Natural killer cell treated with Interleukin-12 subunit alpha and Interleukin-12 subunit beta and Interleukin-15 and Interleukin-18, amount 100 ng/mL, for 72 hours (primary cell): ENCODE measurements around the gene APPBP2. TPM values are rescaled to one million over a fixed set of nuclear protein-coding genes. Genes with fewer than 3 reads are reported as not detected.
"Not testable (repeated sequence)": the region's sequence is repeated elsewhere in the genome, so short reads cannot be mapped to it uniquely, and the experiment has no call there.

Experiments
- ATAC-seq, 2 donors: fragments of 150-1000 bp; cut with Tn5 transposase in 1 of 2; sonication (Bioruptor Pico), chemical (Tn5 transposase) in 1 of 2; 2 replicates each; pipeline ENCODE4 v1.10.0; 2021
- DNase-seq: peaks from one replicate; pipeline ENCODE4 v3.0.0; 2022; ENCODE audit warnings: low spot score
- H3K27ac Mint-ChIP-seq, 2 donors: 1 replicate in 1 of 2; 2 replicates in 1 of 2; pipeline ENCODE4 v1.8.0; 2022; ENCODE audit warnings: mixed read lengths in 2 of 2, mild to moderate bottlenecking in 1 of 2, moderate library complexity in 1 of 2
- H3K27me3 Mint-ChIP-seq, 2 donors: 1 replicate in 1 of 2; 2 replicates in 1 of 2; pipeline ENCODE4 v1.8.0; 2022; ENCODE audit warnings: mixed read lengths in 2 of 2
- H3K36me3 Mint-ChIP-seq: one replicate; pipeline ENCODE4 v1.8.0; 2022; ENCODE audit warnings: mixed read lengths
- H3K4me1 Mint-ChIP-seq, 2 donors: 1 replicate in 1 of 2; 2 replicates in 1 of 2; pipeline ENCODE4 v1.8.0; 2022; ENCODE audit warnings: low read depth in 2 of 2, mixed read lengths in 2 of 2, mild to moderate bottlenecking in 1 of 2
- H3K4me3 Mint-ChIP-seq: one replicate; pipeline ENCODE4 v1.8.0; 2022; ENCODE audit warnings: mixed read lengths
- H3K9me3 Mint-ChIP-seq: 2 replicates; pipeline ENCODE4 v1.8.0; 2022; ENCODE audit warnings: mixed read lengths
- total RNA-seq, 2 donors: library from RNA; stranded (reverse); gene quantifications; one replicate each; pipeline ENCODE4 v1.2.3, GENCODE V29; 2022

The APPBP2 gene
- total RNA-seq, 2 donors from 2014 or later = 24.0 to 29.4 TPM

- ATAC-seq (no peak), DNase-seq (no peak)
- Mint-ChIP-seq H3K27ac (no peak overlapping the region), H3K27me3 (no peaks in the 10 kb centered on the region), H3K9me3 (no peaks in the 10 kb centered on the region), H3K36me3 (peaks cover 6% of the 10 kb centered on the region), H3K4me1 (peaks cover 9 to 12% of the 10 kb centered on the region in 2 donors), H3K4me3 (no peak overlapping the region)
Observed at GRCh38 chr17:60501589-60501988, 24.5 kb downstream of the APPBP2 start.

DNA sequence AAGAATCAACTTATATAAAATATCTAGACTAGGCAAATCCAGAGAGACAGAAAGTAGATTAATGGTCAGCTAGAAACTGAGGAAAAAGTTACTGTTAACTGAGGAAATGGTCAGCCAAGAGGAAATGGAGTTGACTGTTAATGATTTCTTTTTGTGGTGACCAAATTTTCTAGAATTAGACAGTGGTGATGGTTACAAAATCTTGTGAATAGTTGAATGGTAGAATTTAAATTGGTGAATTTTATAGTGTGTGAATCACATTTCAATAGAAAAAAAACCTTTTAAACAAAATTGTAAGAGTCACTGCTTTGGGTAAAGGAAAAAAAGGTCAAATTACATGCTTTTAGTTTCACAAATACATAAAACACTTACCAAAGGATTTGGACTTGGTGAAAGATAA, 30.0 kb downstream of the APPBP2 start:
- Mint-ChIP-seq H3K36me3 (peaks cover 18% of the 10 kb centered on the region), H3K4me1 (peaks cover 3 to 5% of the 10 kb centered on the region in 2 donors), H3K27me3 (no peaks in the 10 kb centered on the region), H3K9me3 (peaks cover 1% of the 10 kb centered on the region), H3K27ac (no peak overlapping the region), H3K4me3 (no peak overlapping the region)
- ATAC-seq = no peak
- no peak for DNase-seq

GRCh38 chr17:60495260-60495659, 30.8 kb downstream of the APPBP2 start:
- H3K36me3 Mint-ChIP-seq = peaks cover 25% of the 10 kb centered on the region
- H3K27me3 Mint-ChIP-seq = no peaks in the 10 kb centered on the region
- H3K27ac Mint-ChIP-seq = no peak overlapping the region
- H3K9me3 Mint-ChIP-seq = peaks cover 5% of the 10 kb centered on the region
- H3K4me3 Mint-ChIP-seq = no peak overlapping the region
- peaks cover 3 to 5% of the 10 kb centered on the region in 2 donors for H3K4me1 Mint-ChIP-seq
- no peak for DNase-seq
- no peak for ATAC-seq

DNA sequence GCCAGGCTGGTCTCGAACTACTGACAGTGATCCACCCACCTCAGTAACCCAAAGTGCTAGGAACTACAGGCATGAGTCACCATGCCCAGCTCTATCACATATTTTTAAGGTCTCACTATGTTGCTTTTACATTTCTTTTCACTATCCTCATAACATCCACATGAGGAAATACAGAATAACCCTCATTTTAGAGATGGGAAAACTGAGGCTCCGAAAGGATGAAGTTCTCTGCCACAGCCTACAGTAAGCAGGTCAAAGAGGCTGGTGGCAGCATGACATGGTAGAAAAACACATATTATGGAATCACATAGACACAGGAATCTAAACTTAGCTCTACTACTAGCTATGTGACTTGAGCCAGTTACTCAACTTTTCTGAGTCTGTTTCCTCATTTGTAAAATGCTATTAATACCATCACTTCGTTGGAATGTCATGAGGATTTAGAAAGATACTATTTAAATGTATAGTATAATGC, 32.2 kb downstream of the APPBP2 start:
- Mint-ChIP-seq H3K4me3 (no peak overlapping the region), H3K36me3 (peaks cover 19% of the 10 kb centered on the region), H3K4me1 (no peaks in the 10 kb centered on the region), H3K27ac (no peak overlapping the region), H3K9me3 (peaks cover 5% of the 10 kb centered on the region), H3K27me3 (no peaks in the 10 kb centered on the region)
- ATAC-seq = no peak
- no peak for DNase-seq

GRCh38 chr17:60491771-60492170, 34.3 kb downstream of the APPBP2 start:
- no peaks in the 10 kb centered on the region for H3K4me1 Mint-ChIP-seq
- no peak overlapping the region for H3K4me3 Mint-ChIP-seq
- peaks cover 5% of the 10 kb centered on the region for H3K9me3 Mint-ChIP-seq
- DNase-seq (no peak), ATAC-seq (no peak)
- H3K27ac Mint-ChIP-seq = no peak overlapping the region
- H3K27me3 Mint-ChIP-seq = no peaks in the 10 kb centered on the region
- H3K36me3 Mint-ChIP-seq = peaks cover 34% of the 10 kb centered on the region

GRCh38 chr17:60490594-60490993, 35.4 kb downstream of the APPBP2 start:
- H3K4me1 Mint-ChIP-seq, ATAC-seq, H3K27me3 Mint-ChIP-seq, H3K9me3 Mint-ChIP-seq, H3K27ac Mint-ChIP-seq, H3K4me3 Mint-ChIP-seq, DNase-seq: not testable (repeated sequence)
- H3K36me3 Mint-ChIP-seq = peaks cover 39% of the 10 kb centered on the region

GRCh38 chr17:60481604-60482003, 44.4 kb downstream of the APPBP2 start:
- ATAC-seq (no peak), DNase-seq (no peak)
- Mint-ChIP-seq H3K27me3 (no peaks in the 10 kb centered on the region), H3K4me1 (peaks cover 0 to 7% of the 10 kb centered on the region in 2 donors), H3K9me3 (peaks cover 6% of the 10 kb centered on the region), H3K36me3 (peaks cover 4% of the 10 kb centered on the region), H3K4me3 (no peak overlapping the region), H3K27ac (no peak overlapping the region)

GRCh38 chr17:60473788-60474187, 52.3 kb downstream of the APPBP2 start:
- peaks cover 14% of the 10 kb centered on the region for H3K36me3 Mint-ChIP-seq
- no peak overlapping the region for H3K27ac Mint-ChIP-seq
- H3K9me3 Mint-ChIP-seq = no peaks in the 10 kb centered on the region
- no peak for DNase-seq
- no peak overlapping the region for H3K4me3 Mint-ChIP-seq
- no peaks in the 10 kb centered on the region for H3K27me3 Mint-ChIP-seq
- ATAC-seq = no peak
- peaks cover 9% of the 10 kb centered on the region in 2 donors for H3K4me1 Mint-ChIP-seq

GRCh38 chr17:60472449-60472848, 53.6 kb downstream of the APPBP2 start:
- H3K36me3 Mint-ChIP-seq = peaks cover 14% of the 10 kb centered on the region
- no peak overlapping the region for H3K27ac Mint-ChIP-seq
- ATAC-seq (no peak), DNase-seq (no peak)
- H3K27me3 Mint-ChIP-seq = no peaks in the 10 kb centered on the region
- no peaks in the 10 kb centered on the region for H3K9me3 Mint-ChIP-seq
- H3K4me3 Mint-ChIP-seq = no peak overlapping the region
- peaks cover 9 to 12% of the 10 kb centered on the region in 2 donors for H3K4me1 Mint-ChIP-seq

GRCh38 chr17:60471451-60471850, 54.6 kb downstream of the APPBP2 start:
- Mint-ChIP-seq H3K36me3 (peaks cover 14% of the 10 kb centered on the region), H3K9me3 (no peaks in the 10 kb centered on the region), H3K4me3 (no peak overlapping the region), H3K4me1 (peaks cover 9 to 12% of the 10 kb centered on the region in 2 donors), H3K27me3 (no peaks in the 10 kb centered on the region), H3K27ac (no peak overlapping the region)
- DNase-seq (no peak), ATAC-seq (no peak)

DNA sequence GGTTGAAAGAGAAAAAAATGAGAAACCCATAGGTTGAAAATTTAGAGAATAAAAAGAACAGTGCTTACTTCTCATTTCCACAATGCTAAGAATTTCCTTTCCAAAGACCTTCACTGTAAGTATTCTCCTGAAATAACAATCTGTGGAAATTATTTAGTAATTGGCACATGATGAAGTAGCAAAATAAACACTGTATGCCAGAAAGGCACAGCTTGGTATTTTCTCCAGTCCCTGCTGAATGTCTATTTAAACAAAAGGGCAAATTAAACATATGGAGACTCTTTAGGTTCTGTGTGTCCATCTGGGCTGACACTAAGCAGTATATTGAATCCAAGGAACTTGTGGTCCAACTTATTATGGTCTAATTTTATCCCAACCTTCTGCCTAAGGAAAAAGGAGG, 57.7 kb downstream of the APPBP2 start:
- H3K36me3 Mint-ChIP-seq = peaks cover 20% of the 10 kb centered on the region
- ATAC-seq (no peak), DNase-seq (no peak)
- no peaks in the 10 kb centered on the region for H3K9me3 Mint-ChIP-seq
- H3K27ac Mint-ChIP-seq = no peak overlapping the region
- no peaks in the 10 kb centered on the region for H3K27me3 Mint-ChIP-seq
- H3K4me3 Mint-ChIP-seq = no peak overlapping the region
- peaks cover 9 to 12% of the 10 kb centered on the region in 2 donors for H3K4me1 Mint-ChIP-seq

- H3K27me3 Mint-ChIP-seq = no peaks in the 10 kb centered on the region
- H3K27ac Mint-ChIP-seq = no peak overlapping the region
- H3K4me1 Mint-ChIP-seq = peaks cover 0 to 3% of the 10 kb centered on the region in 2 donors
- H3K9me3 Mint-ChIP-seq = no peaks in the 10 kb centered on the region
- DNase-seq (no peak), ATAC-seq (no peak)
- H3K4me3 Mint-ChIP-seq = no peak overlapping the region
- H3K36me3 Mint-ChIP-seq = peaks cover 6% of the 10 kb centered on the region
Observed at GRCh38 chr17:60464343-60464742, 61.7 kb downstream of the APPBP2 start.

GRCh38 chr17:60463157-60463835, 62.7 kb downstream of the APPBP2 start:
- no peak overlapping the region for H3K4me3 Mint-ChIP-seq
- H3K9me3 Mint-ChIP-seq = no peaks in the 10 kb centered on the region
- H3K36me3 Mint-ChIP-seq = peaks cover 6% of the 10 kb centered on the region
- H3K27ac Mint-ChIP-seq = no peak overlapping the region
- H3K27me3 Mint-ChIP-seq = no peaks in the 10 kb centered on the region
- peaks cover 0 to 3% of the 10 kb centered on the region in 2 donors for H3K4me1 Mint-ChIP-seq
- no peak for DNase-seq
- ATAC-seq = no peak

GRCh38 chr17:60461584-60461983, 64.5 kb downstream of the APPBP2 start:
- peaks cover 14% of the 10 kb centered on the region for H3K36me3 Mint-ChIP-seq
- H3K4me1 Mint-ChIP-seq = peaks cover 4 to 9% of the 10 kb centered on the region in 2 donors
- ATAC-seq = no peak

GRCh38 chr17:60457148-60457547, 68.9 kb downstream of the APPBP2 start:
- no peak overlapping the region for H3K4me3 Mint-ChIP-seq
- no peak for ATAC-seq
- H3K4me1 Mint-ChIP-seq = peaks cover 6 to 11% of the 10 kb centered on the region in 2 donors
- no peaks in the 10 kb centered on the region for H3K9me3 Mint-ChIP-seq
- H3K27ac Mint-ChIP-seq = peak overlapping the region in 1 of 2 donors; percentile 77
- H3K27me3 Mint-ChIP-seq = no peaks in the 10 kb centered on the region
- DNase-seq = no peak
- H3K36me3 Mint-ChIP-seq = peaks cover 8% of the 10 kb centered on the region

More at GRCh38 chr17:60461584-60461983, 64.5 kb downstream of the APPBP2 start:
- no peak for DNase-seq
- no peak overlapping the region for H3K4me3 Mint-ChIP-seq
- no peaks in the 10 kb centered on the region for H3K9me3 Mint-ChIP-seq
- H3K27ac Mint-ChIP-seq = no peak overlapping the region
- no peaks in the 10 kb centered on the region for H3K27me3 Mint-ChIP-seq
